NCI-H2196 treated with DMSO at 0.1 percent for 48 hours (cell line): ENCODE measurements around the gene GGCT.
A peak's percentile ranks its signal among the peaks of the same experiment; 100 is the strongest.

Experiments used
- DNase-seq: peaks from one replicate; lab custom pipeline; 2025; ENCODE audit not compliant: unreplicated experiment; lab: John Stamatoyannopoulos, UW

The GGCT gene

DNA sequence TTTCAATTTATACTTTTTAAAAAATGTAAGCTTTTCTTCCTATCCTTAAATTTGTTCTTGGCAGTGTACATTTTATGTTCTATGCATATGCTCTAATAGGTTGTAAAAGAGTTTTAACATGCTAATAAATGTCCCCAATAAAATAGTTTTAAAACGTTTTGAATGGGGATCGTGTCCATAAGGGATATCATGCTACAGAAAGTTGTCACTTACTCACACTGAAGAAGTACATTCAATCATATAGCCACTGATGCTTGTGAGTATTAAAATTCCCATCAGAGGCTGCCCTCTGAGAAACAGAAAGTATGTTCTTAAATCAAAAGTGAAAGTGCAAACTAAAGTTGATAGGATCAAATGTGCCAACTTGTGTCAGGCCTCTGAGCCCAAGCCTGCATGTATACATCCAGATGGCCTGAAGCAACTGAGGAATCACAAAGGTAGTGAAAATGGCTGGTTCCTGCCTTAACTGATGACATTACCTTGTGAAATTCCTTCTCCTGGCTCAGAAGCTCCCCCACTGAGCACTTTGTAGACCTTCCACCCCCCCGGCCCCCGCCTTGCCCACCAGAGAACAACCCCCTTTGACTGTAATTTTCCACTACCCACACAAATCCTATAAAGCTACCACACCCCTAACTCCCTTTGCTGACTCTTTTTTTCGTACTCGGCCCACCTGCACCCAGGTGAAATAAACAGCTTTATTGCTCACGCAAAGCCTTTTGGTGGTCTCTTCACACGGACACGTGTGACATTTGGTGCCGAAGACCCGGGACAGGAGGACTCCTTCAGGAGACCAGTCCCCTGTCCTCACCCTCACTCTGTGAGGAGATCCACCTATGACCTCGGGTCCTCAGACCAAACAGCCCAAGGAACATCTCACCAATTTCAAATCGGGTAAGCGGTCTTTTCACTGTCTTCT, 25.2 kb downstream of the GGCT start:
- no peak for DNase-seq

DNA sequence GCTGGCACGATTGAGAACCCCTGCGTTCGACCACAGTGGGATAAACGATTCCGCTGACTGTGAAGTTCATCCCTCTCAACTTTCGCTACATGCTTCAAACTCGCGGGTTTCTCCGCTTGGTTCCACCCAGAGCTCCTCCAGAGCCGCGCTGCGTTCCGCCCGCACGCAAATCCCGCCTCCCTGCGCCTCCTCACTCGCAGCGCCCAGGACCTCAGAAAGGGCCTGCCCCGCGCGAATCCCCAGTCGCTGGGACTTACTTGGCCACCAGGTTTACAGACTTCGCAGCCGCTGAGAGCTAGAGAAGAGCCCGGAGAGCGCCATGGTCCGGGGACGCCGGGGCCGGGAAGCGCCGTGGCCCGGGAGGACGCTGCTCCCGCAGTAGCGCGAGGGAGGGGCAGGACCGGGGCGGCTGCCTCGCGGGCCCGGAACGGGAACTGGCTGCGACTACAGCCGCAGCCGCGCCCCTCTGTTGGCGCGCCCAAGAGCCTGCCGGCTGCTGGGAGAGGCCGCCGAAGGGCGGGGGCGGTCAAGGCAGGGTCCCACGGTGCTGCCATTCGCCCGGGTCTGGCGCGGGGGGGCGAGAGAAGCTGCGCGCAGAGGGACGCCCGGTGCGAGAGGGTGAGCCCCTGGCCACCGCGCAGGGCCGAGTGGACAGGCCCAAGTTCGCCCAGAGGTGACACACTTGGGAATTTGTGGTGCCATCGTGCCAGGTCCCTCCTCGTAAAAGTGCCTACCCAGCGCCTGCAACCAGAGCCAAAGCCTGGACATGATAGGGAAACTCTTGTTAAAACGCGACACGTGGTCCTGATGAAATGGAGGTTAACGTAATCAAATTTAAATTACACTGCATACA, 26.1 kb downstream of the GGCT start, which contains the start of gene NOD1:
Gene NOD1, minus strand, starts transcription at position 436 of the 853 bp plus-strand sequence. CDS start 21,863 bp downstream, outside the sequence.
- DNase-seq: peak; percentile 48

DNA sequence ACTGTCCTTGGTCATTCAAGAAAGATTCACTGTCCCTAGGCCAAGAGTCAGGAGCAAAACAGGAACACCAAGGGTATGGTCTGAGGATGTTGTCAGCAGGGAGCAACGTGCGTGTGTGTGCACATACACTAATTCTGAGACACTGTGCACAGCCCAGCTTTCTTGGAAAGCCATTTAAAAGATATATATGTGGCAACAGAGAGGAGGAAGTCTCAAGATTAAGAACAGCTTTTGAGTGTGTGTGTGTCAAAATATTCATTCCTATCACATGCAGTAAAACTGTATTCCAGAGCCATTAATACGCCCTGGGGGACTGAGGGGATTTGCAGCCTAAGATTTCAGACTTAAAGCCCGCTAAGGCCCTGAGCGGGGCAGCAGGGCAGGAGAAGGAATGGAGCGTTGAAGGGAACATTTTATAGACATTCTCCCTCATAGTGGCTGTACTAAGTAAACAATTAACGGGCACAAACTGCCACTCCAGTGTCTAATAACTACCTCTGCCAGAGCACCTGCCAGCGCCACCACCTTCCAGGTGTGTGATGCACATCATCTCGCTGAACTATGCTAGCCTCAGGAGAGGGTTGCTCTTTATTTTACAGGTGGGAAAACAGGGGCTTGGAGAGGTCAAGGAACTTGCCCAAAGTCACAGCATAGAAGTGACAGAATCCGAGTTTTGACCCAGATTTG, 28.0 kb downstream of the GGCT start:
- peak; percentile 17 for DNase-seq

DNA sequence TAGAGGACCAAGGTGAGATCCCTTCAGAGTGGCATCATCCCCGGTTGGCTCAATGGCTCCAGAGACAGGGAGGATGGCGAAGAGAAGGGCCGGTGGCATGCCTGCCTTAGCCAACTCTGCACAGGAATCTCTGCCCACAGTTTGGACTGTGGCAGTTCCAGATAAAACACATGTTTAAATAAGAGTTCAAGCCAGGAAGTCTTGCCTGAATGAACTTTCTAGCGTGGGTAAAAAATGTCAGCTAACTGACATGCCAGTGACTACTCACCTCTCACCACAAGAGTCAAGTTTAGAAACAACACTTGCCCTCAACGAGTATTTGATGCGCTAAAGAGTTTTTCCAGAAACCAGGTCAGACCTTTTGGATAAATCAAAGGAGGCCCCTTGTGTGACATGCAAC, 29.0 kb downstream of the GGCT start:
- DNase-seq: no peak

DNA sequence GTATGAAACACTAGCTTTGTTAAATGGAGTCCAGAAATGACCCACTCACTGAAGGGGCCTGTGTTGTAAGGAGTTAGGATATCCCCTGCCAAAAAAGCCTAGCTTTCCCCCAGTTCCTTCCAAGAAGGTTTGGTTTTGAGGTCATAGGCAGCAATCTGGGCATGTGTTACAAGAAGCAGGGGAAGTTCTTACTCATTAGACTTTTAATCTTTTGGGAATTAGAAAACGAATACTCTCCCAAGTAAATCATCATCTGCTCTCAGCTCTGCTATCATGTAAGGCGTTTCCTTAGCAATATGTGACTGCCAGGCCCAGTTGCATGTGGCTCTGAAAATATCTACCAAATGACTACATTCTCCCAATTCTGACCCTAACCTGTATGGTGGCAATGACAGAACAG, 29.7 kb downstream of the GGCT start:
- no peak for DNase-seq

DNA sequence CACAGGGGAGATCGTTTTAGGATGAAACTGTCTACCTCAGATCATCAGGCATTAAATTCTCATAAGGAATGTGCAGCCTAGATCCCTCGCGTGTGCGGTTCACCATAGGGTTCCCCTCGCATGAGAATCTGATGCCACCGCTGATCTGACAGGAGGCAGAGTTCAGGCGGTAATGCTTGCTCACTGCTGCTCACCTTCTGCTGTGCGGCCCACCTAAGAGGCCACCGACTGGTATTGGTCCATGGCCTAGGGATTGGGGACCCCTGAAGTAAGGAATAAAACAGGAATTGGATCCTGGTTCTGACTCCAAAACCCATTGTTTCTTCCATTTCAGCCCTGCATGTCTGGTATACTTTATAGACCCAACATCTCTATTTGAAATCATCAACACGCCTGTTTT, 30.1 kb downstream of the GGCT start:
- DNase-seq: no peak

DNA sequence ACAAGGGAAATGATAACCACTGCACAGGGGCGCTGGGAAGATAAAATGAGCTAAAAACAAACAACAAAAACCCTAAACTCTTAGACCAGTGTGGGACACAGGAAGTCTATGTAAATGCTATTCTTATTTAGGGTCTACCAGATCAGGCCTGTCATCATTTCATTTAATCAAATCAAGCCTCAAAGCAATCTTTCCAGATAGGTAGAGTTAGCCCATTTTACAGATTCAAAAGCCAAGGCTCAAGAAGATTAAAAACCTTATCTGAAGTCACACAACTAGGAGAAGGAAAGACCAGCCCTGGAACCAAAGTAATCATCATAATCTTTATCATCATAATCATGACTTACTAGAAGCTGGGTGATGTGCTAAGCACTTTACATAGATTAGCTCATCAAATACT, 30.7 kb downstream of the GGCT start:
- no peak for DNase-seq

DNA sequence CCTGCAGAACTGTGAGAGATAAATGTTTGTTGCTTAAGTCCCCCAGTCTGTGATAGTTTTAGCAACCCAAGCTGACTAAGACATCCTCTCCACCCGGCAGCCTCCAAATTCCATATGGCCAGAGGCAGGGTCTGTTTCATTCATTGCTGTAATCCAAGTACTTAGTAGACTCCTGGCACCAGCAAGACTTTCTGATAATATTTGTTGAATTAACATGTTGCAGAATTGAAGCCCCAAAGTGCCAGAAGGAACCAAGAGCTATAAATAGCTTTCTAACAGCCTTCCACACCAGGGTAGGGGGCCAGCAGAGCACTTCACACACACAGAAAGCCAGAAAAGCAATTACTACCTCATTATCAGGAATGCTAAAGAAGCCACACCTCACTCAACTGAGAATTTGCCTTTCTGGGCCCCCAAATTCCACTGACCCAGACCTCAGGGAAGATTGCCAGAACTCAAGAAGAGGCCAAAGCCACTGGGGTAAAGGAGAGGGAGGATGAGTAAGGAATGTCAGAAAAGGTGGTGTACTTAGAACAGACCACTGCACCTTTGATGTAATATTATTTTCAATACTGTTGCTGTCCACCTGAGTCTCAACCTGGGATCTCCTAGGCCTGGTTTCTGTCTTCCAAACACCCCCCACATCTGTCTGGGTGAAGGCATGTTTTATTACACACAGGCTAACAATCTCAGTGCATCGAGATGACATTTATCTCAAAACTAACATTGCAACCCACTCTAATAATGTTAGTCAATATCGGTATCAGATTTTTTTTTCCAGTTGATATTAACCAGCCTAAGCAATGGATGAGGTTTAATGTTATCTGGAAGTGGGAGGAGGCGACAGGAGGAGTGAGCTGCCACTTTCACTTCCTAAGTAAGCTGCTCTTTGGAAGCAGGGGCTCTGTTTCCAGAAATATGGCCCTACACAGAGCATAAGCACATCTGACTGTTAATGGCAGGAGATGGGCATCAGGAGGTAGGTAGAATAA, 31.5 kb downstream of the GGCT start:
- DNase-seq: no peak

DNA sequence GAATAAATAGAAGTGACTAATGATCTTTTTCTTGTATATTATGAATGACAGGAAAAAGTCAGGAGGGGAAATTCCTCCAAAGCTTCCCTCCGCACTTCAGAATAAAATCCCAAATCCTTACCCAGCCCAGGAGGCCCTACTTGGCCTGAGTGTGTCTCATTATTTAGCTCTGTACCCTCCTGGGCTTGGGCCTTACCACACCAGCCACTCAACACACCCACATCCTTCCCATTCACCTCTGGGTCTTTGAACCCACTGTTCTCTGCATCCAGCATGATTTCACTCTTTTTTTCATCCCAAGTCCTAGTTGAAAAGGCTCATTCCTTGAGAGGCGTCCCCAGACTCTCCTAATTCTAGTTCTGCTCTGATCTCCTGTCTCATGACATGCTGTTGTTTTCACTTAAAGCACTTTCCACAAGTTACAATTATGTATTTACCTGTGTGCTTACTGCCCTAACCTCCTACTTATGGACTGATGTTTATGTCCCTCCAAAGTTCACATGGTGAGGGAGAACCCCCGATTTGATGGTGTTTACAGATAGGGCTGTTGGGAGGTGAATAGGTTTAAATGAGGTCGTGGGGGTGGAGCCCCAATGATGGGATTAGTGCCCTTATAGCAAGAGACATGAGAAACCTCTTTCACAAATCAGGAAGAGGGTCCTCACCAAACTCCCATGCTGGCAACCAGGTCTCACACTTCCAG, 32.4 kb downstream of the GGCT start:
- no peak for DNase-seq

DNA sequence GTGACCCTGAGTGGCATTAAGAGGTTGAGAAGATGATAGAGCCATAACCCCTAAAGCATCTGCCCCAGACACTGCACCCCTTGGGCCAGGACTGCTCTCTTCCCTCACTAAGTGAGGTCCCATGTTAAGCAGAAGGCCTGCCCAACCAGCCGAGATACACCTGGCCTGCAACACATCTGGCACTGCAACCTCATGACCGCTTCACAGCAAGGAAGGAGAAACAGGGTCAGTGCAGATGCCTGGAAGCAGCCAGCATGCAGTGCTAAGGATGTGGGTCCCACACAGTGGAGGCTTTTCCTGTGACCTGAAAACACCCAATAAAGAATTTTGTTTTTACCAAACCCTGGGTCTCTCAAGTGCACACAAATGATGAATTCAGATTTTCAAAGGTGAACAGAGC, 33.4 kb downstream of the GGCT start:
- DNase-seq: no peak

DNA sequence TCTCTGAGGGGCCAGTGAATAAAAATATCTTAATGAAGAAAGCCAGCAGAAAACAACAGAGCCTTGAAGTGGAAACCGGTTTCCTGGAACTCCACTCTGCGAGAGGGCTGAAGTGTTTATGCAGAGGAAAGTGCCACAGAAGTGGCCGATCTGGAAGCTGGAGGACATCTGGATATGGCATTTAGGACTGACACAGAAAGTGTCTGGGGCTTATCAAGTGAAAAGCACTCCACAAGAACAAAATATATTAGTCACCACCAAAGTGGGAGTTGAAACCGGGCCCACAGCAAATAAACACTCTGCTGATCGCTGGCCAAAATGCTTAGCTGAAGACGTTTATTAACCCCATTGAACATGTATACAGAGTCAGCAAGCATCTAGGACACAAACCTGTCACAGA, 33.9 kb downstream of the GGCT start:
- DNase-seq: peak; percentile 39

DNA sequence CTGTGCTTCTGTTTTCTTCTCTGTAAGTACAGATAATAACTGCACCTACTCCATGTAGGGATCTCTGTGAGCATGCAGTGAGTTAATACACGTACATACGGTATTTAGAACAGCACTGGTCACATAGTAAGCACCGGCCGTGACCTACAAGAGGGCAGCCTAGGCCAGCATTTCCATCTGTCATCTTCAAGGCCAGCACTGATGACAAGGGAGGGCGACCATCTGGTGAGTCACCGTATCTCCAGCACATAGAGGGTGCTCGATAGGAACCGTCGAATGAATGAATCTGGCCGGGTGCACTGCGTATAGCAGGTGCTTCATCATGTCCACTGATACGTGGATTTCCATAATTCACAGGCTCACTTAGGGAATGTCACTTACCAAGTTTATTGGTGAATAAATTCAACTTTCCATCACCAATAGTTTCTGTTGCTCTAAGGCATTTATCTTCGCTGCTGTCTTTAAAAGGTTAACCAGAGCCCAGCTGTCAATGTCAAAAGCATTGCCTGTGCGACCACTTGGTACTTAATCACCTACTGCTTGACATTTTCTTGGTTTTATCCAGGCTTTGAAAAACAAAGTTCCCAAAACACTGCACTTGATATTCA, 34.4 kb downstream of the GGCT start:
- no peak for DNase-seq

DNA sequence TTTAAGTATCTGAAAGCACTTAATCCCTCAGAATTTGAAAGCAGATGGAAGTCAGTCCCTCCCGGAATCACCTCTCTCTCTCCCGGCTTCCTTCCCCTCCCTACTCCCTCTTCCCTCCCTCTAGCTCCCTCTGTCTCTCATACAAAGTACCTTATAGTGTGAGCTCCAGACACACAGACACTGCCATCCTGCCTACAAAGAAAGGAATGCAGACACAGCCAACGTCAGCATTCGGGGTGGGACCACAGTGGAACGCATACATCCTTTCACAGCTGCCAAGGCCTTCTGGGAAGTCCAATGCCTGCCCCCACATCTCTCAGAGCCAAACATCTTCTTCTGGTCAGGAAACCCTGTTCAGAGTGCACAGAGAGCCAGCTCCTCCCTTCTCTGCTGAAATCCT, 35.3 kb downstream of the GGCT start:
- DNase-seq: no peak

DNA sequence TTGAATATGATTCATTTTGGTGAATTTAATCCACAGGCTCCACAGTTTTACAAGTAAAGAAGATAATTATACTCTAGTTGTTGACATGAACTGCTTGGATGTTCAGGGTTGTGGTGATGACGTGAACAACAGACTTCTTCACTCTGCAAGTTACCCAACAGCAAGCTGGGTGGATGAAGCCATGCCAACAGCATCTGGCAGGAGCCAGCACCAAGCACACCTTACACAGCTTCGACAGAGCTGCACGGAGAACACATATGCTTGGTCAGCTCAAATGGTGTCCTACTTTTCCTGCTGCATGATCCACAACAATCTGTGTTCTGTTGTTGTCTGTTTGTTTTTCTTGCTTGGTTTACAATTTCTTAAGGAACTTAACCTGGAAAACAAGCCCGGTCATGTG, 35.8 kb downstream of the GGCT start:
- DNase-seq: no peak

DNA sequence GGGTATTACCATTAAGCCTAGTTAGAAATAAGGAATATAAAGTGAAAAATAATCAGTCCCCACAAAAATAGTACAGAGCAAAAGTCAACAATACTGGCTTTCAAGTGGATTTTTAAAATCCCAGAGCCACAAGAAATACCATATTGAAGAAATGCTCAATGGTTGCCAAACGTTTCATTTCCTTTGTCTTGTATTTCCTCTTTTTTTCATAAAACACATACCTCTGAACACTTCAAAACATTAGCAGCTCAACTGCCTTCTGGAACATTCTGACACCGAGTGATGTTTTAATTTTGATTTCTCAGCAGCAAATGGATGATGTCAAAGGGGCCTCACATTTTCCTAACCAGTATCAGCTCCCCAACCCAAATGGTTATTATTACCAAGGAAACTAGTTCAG, 36.6 kb downstream of the GGCT start:
- no peak for DNase-seq

DNA sequence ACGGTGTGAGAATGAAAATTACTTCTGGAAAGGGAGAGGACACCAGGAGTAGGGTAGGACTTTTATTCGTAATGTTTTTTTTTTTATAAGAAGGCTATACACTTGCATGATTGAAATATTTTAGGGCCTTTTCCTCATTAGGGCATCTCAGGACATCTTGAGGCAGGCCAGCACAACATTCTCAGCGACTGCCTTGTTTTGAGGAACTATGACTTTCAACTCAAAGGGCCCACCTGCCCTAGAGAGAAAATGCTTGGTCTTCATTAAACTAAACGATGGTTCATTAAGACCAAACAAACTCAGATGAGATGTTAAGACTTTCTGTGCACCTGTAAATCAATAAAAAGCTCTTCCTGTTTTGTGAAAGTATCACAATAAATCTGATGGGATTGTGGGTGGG, 37.4 kb downstream of the GGCT start:
- DNase-seq: no peak

DNA sequence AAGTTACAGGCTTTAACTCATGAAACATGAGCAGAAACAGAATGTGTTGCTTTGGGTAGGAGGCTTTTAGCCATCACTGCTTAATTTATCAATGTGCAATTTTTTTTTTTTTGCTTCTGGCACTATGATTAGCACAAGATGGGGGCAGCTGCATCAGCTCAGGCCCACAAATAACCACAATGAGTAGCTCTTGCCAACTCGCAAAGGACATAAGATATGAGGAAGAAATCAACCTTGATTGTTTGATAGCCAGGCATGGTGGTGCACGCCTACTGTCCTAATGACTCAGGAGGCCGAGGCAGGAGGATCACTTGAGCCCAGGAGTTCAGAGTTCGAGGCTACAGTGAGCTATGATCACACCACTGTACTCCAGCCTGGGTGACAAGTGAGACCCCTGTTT, 38.4 kb downstream of the GGCT start:
- no peak for DNase-seq

DNA sequence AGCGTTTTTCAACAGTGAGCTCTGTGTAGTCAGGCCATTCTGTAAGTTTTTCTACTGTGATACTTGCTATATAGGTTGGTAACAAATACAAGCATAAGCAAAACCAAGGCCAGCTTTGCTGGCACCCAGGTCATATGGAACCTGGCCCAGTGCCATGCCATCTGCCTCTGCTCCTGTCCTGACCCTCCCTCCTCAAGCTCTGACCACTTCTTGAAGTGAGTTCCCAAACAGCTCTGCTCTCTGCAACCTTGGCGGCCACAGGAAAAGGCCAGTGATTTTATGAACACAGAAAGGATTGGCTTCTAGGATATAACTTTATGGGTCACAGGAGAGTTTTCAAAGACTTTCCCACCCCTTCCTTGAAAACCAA, 38.8 kb downstream of the GGCT start:
- DNase-seq: no peak
